SK-N-SH (cell line): ENCODE results near the gene INTS3.

Experiments
- EP300 ChIP-seq, 2 experiments: IDR thresholded peaks; 2 replicates each; pipeline versions ENCODE4 v1.4.0 to v1.6.1; 2012; ENCODE audit warnings: borderline replicate concordance in 1 of 2, low read depth in 1 of 2, low read length in 1 of 2
- EZH2phosphoT487 ChIP-seq: fragments of 200-600 bp; sonication (generic); IDR thresholded peaks from 2 replicates; pipeline ENCODE4 v1.6.1; 2017; ENCODE audit warnings: low read depth, mixed run types, mild to moderate bottlenecking, antibody characterized with exemption, moderate library complexity, borderline replicate concordance
- GABPA ChIP-seq: IDR thresholded peaks from 2 replicates; pipeline ENCODE4 v1.4.0; 2012; ENCODE audit warnings: low read depth, mild to moderate bottlenecking
- GATA2 ChIP-seq: sonication (generic); formaldehyde crosslinking; IDR thresholded peaks from 2 replicates; pipeline ENCODE4 v1.5.0; 2020; ENCODE audit warnings: mild to moderate bottlenecking, missing genetic modification reagents
- JUND ChIP-seq: IDR thresholded peaks from 2 replicates; pipeline ENCODE4 v1.4.0; 2012
- MXI1 ChIP-seq: IDR thresholded peaks from 2 replicates; pipeline ENCODE4 v1.6.1; 2012; ENCODE audit warnings: mild to moderate bottlenecking, low read depth, low read length, improper control_type of control experiment
- POLR2AphosphoS5 ChIP-seq: IDR thresholded peaks from 2 replicates; pipeline ENCODE4 v1.6.1; 2012; ENCODE audit warnings: low read depth, low read length
- RAD21 ChIP-seq: IDR thresholded peaks from 2 replicates; pipeline ENCODE4 v1.6.1; 2012; ENCODE audit warnings: mild to moderate bottlenecking, low read length
- RXRA ChIP-seq: IDR thresholded peaks from 2 replicates; pipeline ENCODE4 v1.4.0; 2012; ENCODE audit warnings: low read depth, mild to moderate bottlenecking, borderline replicate concordance
- SIN3A ChIP-seq: IDR thresholded peaks from 2 replicates; pipeline ENCODE4 v1.6.1; 2012; ENCODE audit warnings: low read depth, mild to moderate bottlenecking, low read length, moderate library complexity, borderline replicate concordance
- TCF12 ChIP-seq: IDR thresholded peaks from 2 replicates; pipeline ENCODE4 v1.4.0; 2012
- TF ChIP-seq, protein P1 (sequence below): fragments of 200-600 bp; sonication (generic); IDR thresholded peaks from 2 replicates; pipeline ENCODE4 v1.6.1; 2017; ENCODE audit warnings: antibody characterized with exemption, mild to moderate bottlenecking, moderate library complexity
- TF ChIP-seq, protein P2 (sequence below): IDR thresholded peaks from 2 replicates; pipeline ENCODE4 v1.4.0; 2012; ENCODE audit warnings: low read depth
- TF ChIP-seq, protein P3 (sequence below): IDR thresholded peaks from 2 replicates; pipeline ENCODE4 v1.4.0; 2012; ENCODE audit warnings: low read depth, borderline replicate concordance

DNA sequence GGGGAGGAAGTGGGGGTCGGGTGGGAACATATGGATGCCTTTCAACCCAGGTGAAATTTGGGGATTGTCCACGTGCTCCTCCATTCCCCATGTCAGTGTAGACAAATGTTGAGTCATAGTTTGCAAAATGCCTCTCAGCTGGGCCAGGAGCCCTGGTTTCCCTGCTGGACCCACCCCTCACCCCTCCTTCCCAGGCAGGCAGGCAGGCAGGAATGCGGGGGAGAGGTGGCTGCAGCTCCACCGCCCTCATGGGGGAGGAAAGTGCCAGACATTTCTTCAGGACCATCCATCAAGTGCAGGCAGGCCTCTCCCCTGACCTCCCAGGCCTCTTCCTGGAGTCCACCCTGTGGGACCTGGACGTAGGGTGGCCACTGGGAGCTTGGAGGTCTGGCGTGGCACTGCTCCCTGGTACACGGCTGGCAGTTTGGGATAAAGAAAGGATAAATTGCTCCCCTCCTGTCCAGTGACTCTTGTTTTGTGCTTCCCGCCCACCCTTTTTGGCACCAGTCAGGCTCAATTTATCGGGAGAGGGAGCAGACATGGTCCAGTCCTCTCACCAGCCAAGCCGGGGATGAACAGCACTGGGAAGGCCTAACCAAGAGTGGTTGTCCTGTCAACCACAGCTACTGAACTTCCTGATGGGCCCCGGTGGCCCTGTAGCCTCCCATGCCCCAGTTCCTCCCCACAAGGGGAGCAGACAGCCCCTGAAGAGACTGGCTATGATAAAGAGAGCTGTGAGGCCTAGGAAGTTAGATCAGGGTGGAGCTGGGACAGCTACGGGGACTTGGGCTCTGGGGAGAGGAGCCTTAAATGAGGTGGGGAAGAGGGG lies 30.4 kb upstream of the INTS3 start:
- TF ChIP-seq, protein P1, sequence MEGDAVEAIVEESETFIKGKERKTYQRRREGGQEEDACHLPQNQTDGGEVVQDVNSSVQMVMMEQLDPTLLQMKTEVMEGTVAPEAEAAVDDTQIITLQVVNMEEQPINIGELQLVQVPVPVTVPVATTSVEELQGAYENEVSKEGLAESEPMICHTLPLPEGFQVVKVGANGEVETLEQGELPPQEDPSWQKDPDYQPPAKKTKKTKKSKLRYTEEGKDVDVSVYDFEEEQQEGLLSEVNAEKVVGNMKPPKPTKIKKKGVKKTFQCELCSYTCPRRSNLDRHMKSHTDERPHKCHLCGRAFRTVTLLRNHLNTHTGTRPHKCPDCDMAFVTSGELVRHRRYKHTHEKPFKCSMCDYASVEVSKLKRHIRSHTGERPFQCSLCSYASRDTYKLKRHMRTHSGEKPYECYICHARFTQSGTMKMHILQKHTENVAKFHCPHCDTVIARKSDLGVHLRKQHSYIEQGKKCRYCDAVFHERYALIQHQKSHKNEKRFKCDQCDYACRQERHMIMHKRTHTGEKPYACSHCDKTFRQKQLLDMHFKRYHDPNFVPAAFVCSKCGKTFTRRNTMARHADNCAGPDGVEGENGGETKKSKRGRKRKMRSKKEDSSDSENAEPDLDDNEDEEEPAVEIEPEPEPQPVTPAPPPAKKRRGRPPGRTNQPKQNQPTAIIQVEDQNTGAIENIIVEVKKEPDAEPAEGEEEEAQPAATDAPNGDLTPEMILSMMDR: no peak
- TF ChIP-seq JUND (no peak), POLR2AphosphoS5 (no peak), GATA2 (CRISPR knock-in tag) (no peak), MXI1 (no peak), EP300 (IDR thresholded peaks at IDR 0.05; ENCODE audit: borderline replicate concordance in 1 of 2, low read depth in 1 of 2, low read length in 1 of 2) (no peak), SIN3A (no peak), TCF12 (no peak), GABPA (no peak), EZH2phosphoT487 (no peak), RXRA (no peak), RAD21 (no peak)
- TF ChIP-seq, protein P2, sequence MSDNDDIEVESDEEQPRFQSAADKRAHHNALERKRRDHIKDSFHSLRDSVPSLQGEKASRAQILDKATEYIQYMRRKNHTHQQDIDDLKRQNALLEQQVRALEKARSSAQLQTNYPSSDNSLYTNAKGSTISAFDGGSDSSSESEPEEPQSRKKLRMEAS: no peak
- TF ChIP-seq, protein P3, sequence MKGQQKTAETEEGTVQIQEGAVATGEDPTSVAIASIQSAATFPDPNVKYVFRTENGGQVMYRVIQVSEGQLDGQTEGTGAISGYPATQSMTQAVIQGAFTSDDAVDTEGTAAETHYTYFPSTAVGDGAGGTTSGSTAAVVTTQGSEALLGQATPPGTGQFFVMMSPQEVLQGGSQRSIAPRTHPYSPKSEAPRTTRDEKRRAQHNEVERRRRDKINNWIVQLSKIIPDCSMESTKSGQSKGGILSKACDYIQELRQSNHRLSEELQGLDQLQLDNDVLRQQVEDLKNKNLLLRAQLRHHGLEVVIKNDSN: no peak
